ENCODE data around the gene ALPP.
"Not testable (repeated sequence)": the region's sequence is repeated elsewhere in the genome, so short reads cannot be mapped to it uniquely, and the experiment has no call there.

The ALPP gene

DNA sequence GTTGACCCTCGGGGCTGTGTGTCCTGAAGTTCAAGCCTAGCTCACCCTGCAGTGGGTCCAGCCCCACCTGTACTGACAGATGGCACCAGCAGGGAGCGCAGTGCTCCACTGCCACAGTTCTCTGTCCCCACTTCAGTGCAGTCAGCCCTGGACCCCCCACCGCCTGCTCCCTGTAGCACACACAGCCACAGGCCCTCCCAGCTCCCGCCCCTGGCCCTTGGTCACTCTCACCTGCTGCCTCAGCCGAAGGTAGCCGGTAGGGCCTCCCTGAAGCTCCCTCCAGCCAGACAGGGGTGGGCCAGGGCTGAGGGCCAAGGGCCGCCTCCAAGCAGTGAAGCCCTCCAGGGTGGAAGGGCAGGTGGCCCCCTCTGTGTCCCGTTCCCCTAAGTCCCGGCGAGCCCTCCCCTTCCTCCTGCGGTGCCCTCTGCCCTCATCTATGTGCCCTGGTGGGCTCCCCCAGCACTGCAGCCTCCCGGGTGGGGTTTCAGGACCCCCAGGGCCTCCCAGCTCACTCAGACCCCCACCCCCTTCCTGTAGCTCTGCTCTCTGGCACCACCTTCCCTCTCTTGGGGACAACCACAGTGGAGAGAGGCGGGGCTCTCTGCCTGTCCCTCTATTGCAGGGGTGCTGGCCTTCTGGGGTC lies 10.8 kb upstream of the ALPP start:
- Histone ChIP-seq H3K4me3 (IDR thresholded peaks at IDR 0.05; ENCODE audit: insufficient read depth, low read depth, low read length) (no peak overlapping the region), H3K27ac (no peak overlapping the region), H3K9ac (no peak overlapping the region), H3K36me3 (ENCODE audit: insufficient read depth) (no peaks in the 10 kb centered on the region), H3K27me3 (ENCODE audit: insufficient read depth, low read depth) (no peaks in the 10 kb centered on the region), H3K4me2 (no peak overlapping the region), H3K79me2 (ENCODE audit: insufficient read depth, low read depth) (no peaks in the 10 kb centered on the region), H4K20me1 (ENCODE audit: insufficient read depth) (no peaks in the 10 kb centered on the region), H3K4me1 (ENCODE audit: low read depth, poor library complexity, severe bottlenecking) (peaks cover 17% of the 10 kb centered on the region), H2AFZ (ENCODE audit: low read depth) (no peak overlapping the region)
- TF ChIP-seq, protein P1, sequence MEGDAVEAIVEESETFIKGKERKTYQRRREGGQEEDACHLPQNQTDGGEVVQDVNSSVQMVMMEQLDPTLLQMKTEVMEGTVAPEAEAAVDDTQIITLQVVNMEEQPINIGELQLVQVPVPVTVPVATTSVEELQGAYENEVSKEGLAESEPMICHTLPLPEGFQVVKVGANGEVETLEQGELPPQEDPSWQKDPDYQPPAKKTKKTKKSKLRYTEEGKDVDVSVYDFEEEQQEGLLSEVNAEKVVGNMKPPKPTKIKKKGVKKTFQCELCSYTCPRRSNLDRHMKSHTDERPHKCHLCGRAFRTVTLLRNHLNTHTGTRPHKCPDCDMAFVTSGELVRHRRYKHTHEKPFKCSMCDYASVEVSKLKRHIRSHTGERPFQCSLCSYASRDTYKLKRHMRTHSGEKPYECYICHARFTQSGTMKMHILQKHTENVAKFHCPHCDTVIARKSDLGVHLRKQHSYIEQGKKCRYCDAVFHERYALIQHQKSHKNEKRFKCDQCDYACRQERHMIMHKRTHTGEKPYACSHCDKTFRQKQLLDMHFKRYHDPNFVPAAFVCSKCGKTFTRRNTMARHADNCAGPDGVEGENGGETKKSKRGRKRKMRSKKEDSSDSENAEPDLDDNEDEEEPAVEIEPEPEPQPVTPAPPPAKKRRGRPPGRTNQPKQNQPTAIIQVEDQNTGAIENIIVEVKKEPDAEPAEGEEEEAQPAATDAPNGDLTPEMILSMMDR (conservative IDR thresholded peaks at IDR 0.05; ENCODE audit: low read depth, low read length) = no peak

DNA sequence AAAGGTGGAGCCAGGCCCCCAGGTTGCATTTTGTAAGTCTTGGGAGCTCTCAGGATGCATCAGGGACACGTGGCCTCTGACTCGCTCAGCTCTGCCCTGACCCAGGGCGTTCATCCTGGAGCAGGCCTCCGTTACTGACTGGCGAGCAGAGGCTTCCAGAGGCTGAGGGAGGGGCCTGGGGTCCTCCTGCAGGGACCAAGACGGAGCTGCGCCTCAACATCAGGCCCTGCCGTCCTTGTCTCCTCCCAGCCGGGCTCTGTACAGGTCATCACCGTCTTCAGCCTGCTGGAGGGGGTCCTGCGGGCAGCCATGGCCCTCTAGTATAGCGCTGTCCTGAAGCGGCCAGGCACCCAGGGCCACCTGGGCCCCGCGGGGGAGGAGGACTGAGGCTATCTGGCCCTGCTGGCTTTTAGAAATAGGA lies 10.2 kb upstream of the ALPP start:
- no peaks in the 10 kb centered on the region for H3K36me3 ChIP-seq (ENCODE audit: insufficient read depth)
- no peaks in the 10 kb centered on the region for H4K20me1 ChIP-seq (ENCODE audit: insufficient read depth)
- H3K27me3 ChIP-seq (ENCODE audit: insufficient read depth, low read depth) = no peaks in the 10 kb centered on the region
- no peak overlapping the region for H3K4me2 ChIP-seq
- TF ChIP-seq, protein P1 (conservative IDR thresholded peaks at IDR 0.05; ENCODE audit: low read depth, low read length) = no peak
- no peak overlapping the region for H3K9ac ChIP-seq
- H3K4me3 ChIP-seq (IDR thresholded peaks at IDR 0.05; ENCODE audit: insufficient read depth, low read depth, low read length) = no peak overlapping the region
- H3K79me2 ChIP-seq (ENCODE audit: insufficient read depth, low read depth) = no peaks in the 10 kb centered on the region
- no peak overlapping the region for H2AFZ ChIP-seq (ENCODE audit: low read depth)
- H3K27ac ChIP-seq = no peak overlapping the region
- H3K4me1 ChIP-seq (ENCODE audit: low read depth, poor library complexity, severe bottlenecking) = peaks cover 11% of the 10 kb centered on the region

DNA sequence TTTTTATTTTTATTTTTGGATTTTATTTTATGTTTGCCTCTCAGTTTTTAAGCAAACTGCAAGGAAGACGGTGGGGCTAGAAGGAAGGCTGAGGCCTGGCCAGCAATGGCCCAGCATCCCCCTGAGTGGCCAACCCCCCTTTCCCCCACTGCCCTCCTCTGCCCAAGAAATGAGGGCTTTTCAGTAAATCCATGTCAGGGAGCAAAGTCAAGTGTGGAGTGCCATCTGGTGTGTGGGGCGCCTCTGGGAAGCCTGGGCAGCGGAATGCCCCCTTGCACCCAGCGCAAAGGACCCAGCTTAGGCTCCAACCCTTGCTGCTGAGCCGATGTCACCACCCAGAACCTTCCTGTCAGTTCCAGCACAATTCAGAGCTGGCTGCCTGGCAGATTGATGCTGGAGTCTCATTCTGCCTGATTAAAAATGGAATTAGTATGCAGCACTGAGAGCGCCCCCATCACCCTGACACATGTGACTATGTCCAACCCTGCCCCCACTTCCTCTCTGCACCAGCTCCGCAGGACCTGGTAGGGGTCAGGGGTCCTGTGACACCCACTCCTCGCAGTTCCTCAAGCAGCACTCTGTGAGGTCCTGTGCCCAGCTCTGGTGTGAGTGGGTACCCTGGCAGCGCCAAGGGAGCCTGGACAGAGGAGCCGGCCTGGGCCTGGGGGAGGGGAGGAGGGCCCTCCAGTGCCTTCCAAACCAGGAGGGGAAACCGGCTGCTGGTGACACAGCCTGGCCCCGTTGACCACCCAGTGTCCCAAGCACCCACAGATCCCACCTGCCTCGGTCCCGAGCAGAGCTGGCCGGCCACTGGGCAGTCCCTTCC lies 9.2 kb upstream of the ALPP start:
- no peaks in the 10 kb centered on the region for H3K27me3 ChIP-seq (ENCODE audit: insufficient read depth, low read depth)
- no peaks in the 10 kb centered on the region for H3K79me2 ChIP-seq (ENCODE audit: insufficient read depth, low read depth)
- H3K4me3 ChIP-seq (IDR thresholded peaks at IDR 0.05; ENCODE audit: insufficient read depth, low read depth, low read length) = no peak overlapping the region
- H3K27ac ChIP-seq = no peak overlapping the region
- no peaks in the 10 kb centered on the region for H4K20me1 ChIP-seq (ENCODE audit: insufficient read depth)
- H3K9ac ChIP-seq = no peak overlapping the region
- H2AFZ ChIP-seq (ENCODE audit: low read depth) = no peak overlapping the region
- no peak overlapping the region for H3K4me2 ChIP-seq
- H3K4me1 ChIP-seq (ENCODE audit: low read depth, poor library complexity, severe bottlenecking) = peaks cover under 1% of the 10 kb centered on the region
- TF ChIP-seq, protein P1 (conservative IDR thresholded peaks at IDR 0.05; ENCODE audit: low read depth, low read length) = no peak
- H3K36me3 ChIP-seq (ENCODE audit: insufficient read depth) = no peaks in the 10 kb centered on the region

DNA sequence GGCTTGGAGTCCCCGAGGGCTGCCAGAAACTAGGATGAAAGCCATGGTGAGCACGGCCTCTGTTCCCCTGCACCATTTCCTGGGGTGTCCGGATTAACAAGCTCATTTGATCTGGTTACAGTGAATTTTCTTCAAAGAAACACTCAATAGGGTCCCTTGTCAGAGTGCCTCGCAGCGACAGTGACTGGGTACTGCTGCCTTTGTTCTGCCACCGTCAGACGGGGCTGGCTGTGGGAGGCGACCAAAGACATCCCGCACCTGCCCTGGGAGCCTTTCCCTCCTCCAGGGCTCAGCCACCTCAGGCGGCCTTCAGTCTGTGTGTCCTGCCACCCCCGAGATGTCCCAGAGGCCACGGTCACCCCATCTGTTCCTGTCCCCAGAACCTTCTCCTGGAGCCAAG lies 8.5 kb upstream of the ALPP start:
- H3K27me3 ChIP-seq (ENCODE audit: insufficient read depth, low read depth); H3K79me2 ChIP-seq (ENCODE audit: insufficient read depth, low read depth); H3K4me1 ChIP-seq (ENCODE audit: low read depth, poor library complexity, severe bottlenecking); H3K9ac ChIP-seq; H3K4me3 ChIP-seq (IDR thresholded peaks at IDR 0.05; ENCODE audit: insufficient read depth, low read depth, low read length); H2AFZ ChIP-seq (ENCODE audit: low read depth); H4K20me1 ChIP-seq (ENCODE audit: insufficient read depth); H3K4me2 ChIP-seq; H3K27ac ChIP-seq; H3K36me3 ChIP-seq (ENCODE audit: insufficient read depth): not testable (repeated sequence)

Data from KMS-11 (cell line).